ENCODE data around the gene NAV2.
"Not testable (repeated sequence)": the region's sequence is repeated elsewhere in the genome, so short reads cannot be mapped to it uniquely, and the experiment has no call there.

Gene NAV2

GRCh38 chr11:19935507-19935906 lies 222.9 kb downstream of the NAV2 start:
- no peak for DNase-seq

GRCh38 chr11:19936461-19936860 lies 223.8 kb downstream of the NAV2 start:
- DNase-seq, result no peak

- DNase-seq, result peak; percentile 23
Measured at GRCh38 chr11:19938169-19938856, 225.7 kb downstream of the NAV2 start.

- DNase-seq, result no peak
Measured at GRCh38 chr11:19938866-19939265, 226.2 kb downstream of the NAV2 start.

GRCh38 chr11:19939415-19939929 lies 226.8 kb downstream of the NAV2 start:
- DNase-seq, result no peak

GRCh38 chr11:19940831-19941230 lies 228.2 kb downstream of the NAV2 start:
- no peak for DNase-seq

GRCh38 chr11:19946681-19947080 lies 234.0 kb downstream of the NAV2 start:
- DNase-seq, result no peak

- DNase-seq, result no peak
Measured at GRCh38 chr11:19947537-19948114, 235.0 kb downstream of the NAV2 start.

GRCh38 chr11:19949606-19950005 lies 237.0 kb downstream of the NAV2 start:
- DNase-seq, result no peak

GRCh38 chr11:19951558-19952115 lies 239.0 kb downstream of the NAV2 start:
- DNase-seq, result no peak

GRCh38 chr11:19952116-19952605 lies 239.5 kb downstream of the NAV2 start:
- no peak for DNase-seq

GRCh38 chr11:19952911-19953310 lies 240.3 kb downstream of the NAV2 start:
- DNase-seq, result no peak

- no peak for DNase-seq
Measured at GRCh38 chr11:19953336-19953735, 240.7 kb downstream of the NAV2 start.

GRCh38 chr11:19953909-19954308 lies 241.3 kb downstream of the NAV2 start:
- no peak for DNase-seq

- no peak for DNase-seq
Measured at GRCh38 chr11:19954899-19955298, 242.3 kb downstream of the NAV2 start.

GRCh38 chr11:19955660-19956059 lies 243.0 kb downstream of the NAV2 start:
- no peak for DNase-seq

- DNase-seq, result no peak
Measured at GRCh38 chr11:19956228-19956627, 243.6 kb downstream of the NAV2 start.

GRCh38 chr11:19957294-19957943 lies 244.8 kb downstream of the NAV2 start:
- no peak for DNase-seq

GRCh38 chr11:19958204-19958603 lies 245.6 kb downstream of the NAV2 start:
- no peak for DNase-seq

GRCh38 chr11:19959210-19959609 lies 246.6 kb downstream of the NAV2 start:
- no peak for DNase-seq

- DNase-seq, result no peak
Measured at GRCh38 chr11:19959648-19960059, 247.0 kb downstream of the NAV2 start.

GRCh38 chr11:19960410-19960809 lies 247.8 kb downstream of the NAV2 start:
- not testable (repeated sequence) for DNase-seq

- DNase-seq, result no peak
Measured at GRCh38 chr11:19961225-19961624, 248.6 kb downstream of the NAV2 start.

Measured in CD4-positive, alpha-beta T cell treated with Interleukin-15 for 1 hour (primary cell).